RWPE2 (cell line): Measurements from ENCODE around the gene SETD1B.

Experiments used
- ATAC-seq: fragments of 200-7000 bp; cut with Tn5 transposase; 3 replicates; pipeline ENCODE4 v1.9.1; 2021; ENCODE audit warnings: low read depth
- DNase-seq: peaks from one replicate; pipeline ENCODE4 v3.0.0-alpha.2; 2020; ENCODE audit warnings: low spot score
- H3K27ac ChIP-seq: fragments of 450-650 bp; 2 replicates; pipeline ENCODE4 v1.5.1; 2017; ENCODE audit warnings: mild to moderate bottlenecking; ENCODE audit not compliant: poor library complexity, severe bottlenecking
- H3K27me3 ChIP-seq: fragments of 250-450 bp; sonication (Bioruptor Pico); 2 replicates; pipeline ENCODE4 v1.5.1; 2021; ENCODE audit warnings: mild to moderate bottlenecking, moderate library complexity; ENCODE audit not compliant: insufficient read depth, poor library complexity, severe bottlenecking
- H3K36me3 ChIP-seq: fragments of 250-450 bp; sonication (Bioruptor Pico); 2 replicates; pipeline ENCODE4 v1.5.1; 2020; ENCODE audit warnings: low read depth, mild to moderate bottlenecking, moderate library complexity
- H3K4me1 ChIP-seq: fragments of 250-450 bp; sonication (Bioruptor Pico); 2 replicates; pipeline ENCODE4 v1.5.1; 2021; ENCODE audit warnings: mild to moderate bottlenecking, moderate library complexity; ENCODE audit not compliant: insufficient read depth, poor library complexity, severe bottlenecking
- H3K4me3 ChIP-seq: fragments of 250-450 bp; sonication (Bioruptor Pico); 2 replicates; pipeline ENCODE4 v1.5.1; 2021; ENCODE audit warnings: mild to moderate bottlenecking, moderate library complexity; ENCODE audit not compliant: severe bottlenecking
- H3K9me3 ChIP-seq: fragments of 250-450 bp; sonication (Bioruptor Pico); 2 replicates; pipeline ENCODE4 v1.5.1; 2021; ENCODE audit warnings: mild to moderate bottlenecking, moderate library complexity; ENCODE audit not compliant: severe bottlenecking
- TF ChIP-seq, protein P1 (sequence below): fragments of 450-650 bp; IDR thresholded peaks from one replicate; pipeline ENCODE4 v1.5.1; 2017; ENCODE audit warnings: mild to moderate bottlenecking, moderate library complexity; ENCODE audit not compliant: poor library complexity, severe bottlenecking

Gene SETD1B

DNA sequence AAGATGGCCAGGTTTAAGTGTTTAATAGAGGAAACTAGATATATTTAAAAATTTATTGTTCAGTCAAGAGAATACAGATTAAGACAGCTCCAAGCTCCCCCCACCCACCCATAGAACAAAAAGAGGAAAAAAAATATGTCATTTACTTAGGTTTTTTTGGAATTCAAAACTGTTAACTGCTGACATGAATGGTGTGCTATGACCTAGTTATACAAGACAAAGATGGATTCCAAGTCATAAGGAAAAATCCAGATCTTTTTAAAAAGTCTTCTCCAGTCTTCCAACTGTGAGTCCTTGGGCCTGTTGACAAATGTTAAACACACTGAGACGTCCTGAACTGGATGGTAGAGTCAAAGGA, 1.3 kb upstream of the SETD1B start:
- H3K4me3 ChIP-seq: peak overlapping the region; percentile 94
- no peaks in the 10 kb centered on the region for H3K27me3 ChIP-seq
- H3K9me3 ChIP-seq: no peaks in the 10 kb centered on the region
- ATAC-seq: no peak
- TF ChIP-seq, protein P1, sequence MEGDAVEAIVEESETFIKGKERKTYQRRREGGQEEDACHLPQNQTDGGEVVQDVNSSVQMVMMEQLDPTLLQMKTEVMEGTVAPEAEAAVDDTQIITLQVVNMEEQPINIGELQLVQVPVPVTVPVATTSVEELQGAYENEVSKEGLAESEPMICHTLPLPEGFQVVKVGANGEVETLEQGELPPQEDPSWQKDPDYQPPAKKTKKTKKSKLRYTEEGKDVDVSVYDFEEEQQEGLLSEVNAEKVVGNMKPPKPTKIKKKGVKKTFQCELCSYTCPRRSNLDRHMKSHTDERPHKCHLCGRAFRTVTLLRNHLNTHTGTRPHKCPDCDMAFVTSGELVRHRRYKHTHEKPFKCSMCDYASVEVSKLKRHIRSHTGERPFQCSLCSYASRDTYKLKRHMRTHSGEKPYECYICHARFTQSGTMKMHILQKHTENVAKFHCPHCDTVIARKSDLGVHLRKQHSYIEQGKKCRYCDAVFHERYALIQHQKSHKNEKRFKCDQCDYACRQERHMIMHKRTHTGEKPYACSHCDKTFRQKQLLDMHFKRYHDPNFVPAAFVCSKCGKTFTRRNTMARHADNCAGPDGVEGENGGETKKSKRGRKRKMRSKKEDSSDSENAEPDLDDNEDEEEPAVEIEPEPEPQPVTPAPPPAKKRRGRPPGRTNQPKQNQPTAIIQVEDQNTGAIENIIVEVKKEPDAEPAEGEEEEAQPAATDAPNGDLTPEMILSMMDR: no peak
- peak overlapping the region; percentile 100 for H3K27ac ChIP-seq
- peaks cover 30% of the 10 kb centered on the region for H3K36me3 ChIP-seq
- H3K4me1 ChIP-seq: peaks cover 30% of the 10 kb centered on the region
- DNase-seq: no peak

DNA sequence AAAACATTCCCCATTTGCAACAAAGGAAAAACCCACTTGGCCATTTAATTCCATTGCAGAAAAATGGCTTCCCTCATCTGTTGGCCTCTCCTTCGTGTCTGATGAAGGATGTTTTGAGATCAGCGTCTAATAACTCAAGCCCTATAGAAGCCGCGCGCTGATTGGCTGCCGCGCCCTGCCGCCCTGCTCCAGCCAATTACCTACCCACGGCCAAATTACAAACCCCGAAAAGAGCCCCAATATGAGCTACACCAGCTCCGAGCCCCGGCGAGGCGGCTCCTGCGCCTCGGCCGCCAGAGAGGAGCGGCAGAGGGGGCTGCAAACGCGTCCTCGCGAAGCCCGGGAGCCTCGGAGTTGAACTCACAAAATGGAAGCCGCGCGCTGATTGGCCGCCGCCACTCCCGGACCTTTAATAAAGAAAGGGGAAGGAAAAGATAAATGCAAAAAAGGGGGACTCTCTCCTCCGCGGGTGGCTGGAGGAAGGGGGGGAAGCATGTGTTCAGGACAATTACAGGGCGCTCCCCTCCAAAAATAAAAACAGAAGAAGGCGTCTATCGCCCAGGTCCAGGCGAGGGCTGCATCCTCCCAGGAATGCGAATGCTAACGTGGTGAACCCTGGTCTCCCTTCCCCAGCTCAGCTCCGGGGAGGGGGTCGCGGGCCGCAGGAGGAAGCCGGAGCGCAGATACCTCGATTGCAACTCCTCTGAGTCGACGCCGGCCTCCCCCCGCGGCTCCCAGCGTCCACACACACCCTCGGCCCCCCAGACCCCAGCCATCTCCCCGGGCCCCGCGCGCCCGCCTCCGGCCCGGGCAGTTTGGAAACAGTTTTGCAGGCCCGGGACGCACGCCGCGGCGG, 738 bp upstream of the SETD1B start:
- peak; percentile 90 for DNase-seq
- no peaks in the 10 kb centered on the region for H3K9me3 ChIP-seq
- H3K36me3 ChIP-seq: peaks cover 33% of the 10 kb centered on the region
- H3K27ac ChIP-seq: peak overlapping the region; percentile 100
- peak; percentile 66 for ATAC-seq
- no peaks in the 10 kb centered on the region for H3K27me3 ChIP-seq
- H3K4me3 ChIP-seq: peak overlapping the region; percentile 94
- peaks cover 24% of the 10 kb centered on the region for H3K4me1 ChIP-seq
- TF ChIP-seq, protein P1: no peak

DNA sequence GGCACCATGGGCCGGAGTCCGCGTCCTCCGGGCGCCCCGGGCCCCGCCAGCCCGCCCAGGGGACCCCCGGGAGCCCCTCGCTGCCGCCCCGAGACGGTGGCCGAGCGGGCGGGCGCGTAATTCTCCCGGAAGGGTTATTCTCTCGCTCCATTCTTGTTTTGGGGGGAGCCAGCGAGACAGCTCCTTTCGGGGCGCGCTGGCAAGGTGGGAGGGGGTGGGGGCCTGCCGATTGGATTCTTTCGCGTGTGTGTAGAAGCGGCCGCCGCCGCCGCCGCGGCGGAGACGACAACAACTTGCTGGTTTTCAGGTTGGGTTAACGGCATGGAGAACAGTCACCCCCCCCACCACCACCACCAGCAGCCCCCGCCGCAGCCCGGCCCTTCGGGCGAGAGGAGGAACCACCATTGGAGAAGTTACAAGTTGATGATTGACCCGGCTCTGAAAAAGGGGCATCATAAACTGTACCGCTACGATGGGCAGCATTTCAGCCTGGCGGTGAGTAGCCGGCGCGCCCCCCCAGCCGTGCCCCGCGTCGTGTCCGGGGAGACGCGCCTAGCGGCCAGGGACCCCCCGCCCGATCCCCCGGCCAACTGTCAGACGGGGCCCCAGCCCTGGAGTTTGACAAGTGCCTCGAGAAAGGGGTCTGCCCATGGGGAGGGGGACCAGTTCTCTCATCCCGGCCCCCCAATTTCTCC, 755 bp downstream of the SETD1B start:
- Histone ChIP-seq H3K27me3 (no peaks in the 10 kb centered on the region), H3K27ac (peak overlapping the region; percentile 100), H3K9me3 (no peaks in the 10 kb centered on the region), H3K4me1 (peaks cover 10% of the 10 kb centered on the region), H3K36me3 (peaks cover 38% of the 10 kb centered on the region), H3K4me3 (peak overlapping the region; percentile 94)
- DNase-seq (peak; percentile 60), ATAC-seq (no peak)
- TF ChIP-seq, protein P1: no peak

DNA sequence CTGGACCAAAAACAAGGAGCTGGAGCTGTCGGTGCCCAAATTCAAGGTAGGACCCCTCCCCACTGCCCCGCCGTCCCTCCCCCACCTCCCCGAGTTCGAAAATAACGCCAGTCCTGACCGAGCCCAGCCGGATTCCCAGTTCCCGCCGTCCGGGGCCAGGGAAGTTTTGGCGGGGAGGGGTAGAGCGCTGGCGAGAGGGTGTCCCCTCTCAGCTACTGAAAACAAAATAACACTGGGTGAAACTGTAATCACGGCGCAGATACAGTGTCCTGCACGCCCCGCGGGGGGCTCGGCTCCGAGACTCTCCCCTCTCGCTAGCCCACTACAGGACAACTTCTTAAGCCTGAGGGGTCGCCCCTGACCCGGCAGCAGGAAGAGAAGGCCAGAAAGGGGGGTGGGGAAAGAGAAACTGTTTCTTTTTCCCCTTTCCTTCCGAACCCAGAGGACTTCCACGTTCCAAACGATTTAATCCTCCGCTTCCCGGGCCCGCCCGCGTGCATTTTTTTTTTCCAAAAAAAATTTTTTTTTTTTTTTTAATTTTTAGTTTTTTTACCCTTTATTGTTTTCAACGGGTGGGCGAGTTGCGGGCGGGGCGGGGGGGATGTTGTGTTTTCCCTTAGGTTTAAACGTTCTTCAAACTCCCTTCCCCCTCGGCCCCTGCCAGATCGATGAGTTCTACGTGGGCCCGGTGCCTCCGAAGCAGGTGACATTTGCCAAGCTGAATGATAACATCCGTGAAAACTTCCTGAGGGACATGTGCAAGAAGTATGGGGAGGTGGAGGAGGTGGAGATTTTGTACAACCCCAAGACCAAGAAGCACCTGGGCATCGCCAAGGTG, 1.6 kb downstream of the SETD1B start:
- no peak for DNase-seq
- no peak for ATAC-seq
- Histone ChIP-seq H3K9me3 (no peaks in the 10 kb centered on the region), H3K27me3 (no peaks in the 10 kb centered on the region), H3K27ac (peak overlapping the region; percentile 100), H3K36me3 (peaks cover 43% of the 10 kb centered on the region), H3K4me1 (peaks cover 10% of the 10 kb centered on the region), H3K4me3 (peak overlapping the region; percentile 94)
- TF ChIP-seq, protein P1: no peak
